Measurements from ENCODE around the gene DNAH5. TPM values are rescaled to one million over a fixed set of nuclear protein-coding genes. Genes with fewer than 3 reads are reported as not detected.

DNAH5 gene
- polyA plus RNA-seq, 1 donor (not counting 4 experiments of a cell fraction or from before 2014, with no cell fraction given) = 0.73 TPM

- Histone ChIP-seq H2AFZ (ENCODE audit: control insufficient read depth, low read length) (no peak overlapping the region), H3K36me3 (ENCODE audit: control insufficient read depth in 2 of 2, extremely low read depth in 1 of 2, insufficient read depth in 2 of 2, low read length in 2 of 2) (no peaks in the 10 kb centered on the region), H3K4me1 (ENCODE audit: control insufficient read depth, extremely low read depth, insufficient read depth, low read length) (peaks cover 3% of the 10 kb centered on the region), H3K9me3 (ENCODE audit: control insufficient read depth, low read depth, low read length) (no peaks in the 10 kb centered on the region), H3K9ac (ENCODE audit: control insufficient read depth, extremely low read depth, insufficient read depth, low read length) (no peak overlapping the region), H3K79me2 (ENCODE audit: control insufficient read depth, insufficient read depth, low read length) (no peaks in the 10 kb centered on the region), H3K27me3 (ENCODE audit: control insufficient read depth, extremely low read depth, insufficient read depth, low read length) (no peaks in the 10 kb centered on the region), H3K27ac (ENCODE audit: control insufficient read depth, insufficient read depth, low read length) (no peak overlapping the region), H3K4me3 (ENCODE audit: control insufficient read depth in 2 of 3, extremely low read depth in 1 of 3, insufficient read depth in 2 of 3, low read depth in 1 of 3, low read length in 3 of 3) (no peak overlapping the region), H3K4me2 (ENCODE audit: control insufficient read depth, extremely low read depth, insufficient read depth, low read depth, low read length) (no peak overlapping the region), H3K9me1 (ENCODE audit: control insufficient read depth, extremely low read depth, insufficient read depth, low read length) (no peaks in the 10 kb centered on the region), H4K20me1 (ENCODE audit: control insufficient read depth, extremely low read depth, insufficient read depth, low read length) (no peaks in the 10 kb centered on the region)
- FAIRE-seq (no peak), DNase-seq (ENCODE audit: low read depth, low spot score) (no peak)
- dilution Hi-C loops (cut with MboI; ENCODE audit: extremely low pct_ligation_motif_present, low sequenced_read_pairs) = no loop called here
- TF ChIP-seq CTCF (optimal IDR thresholded peaks at IDR 0.05 in 1 of 3, IDR thresholded peaks at IDR 0.05 in 1 of 3, conservative IDR thresholded peaks at IDR 0.05 in 1 of 3; ENCODE audit: extremely low read depth in 1 of 3, insufficient read depth in 2 of 3, low read length in 3 of 3) (no peak), EZH2 (IDR thresholded peaks at IDR 0.05; ENCODE audit: low read length) (no peak)
These were observed 295.7 kb downstream of the DNAH5 start for GRCh38 chr5:13648822-13649221.

- Histone ChIP-seq H3K79me2 (ENCODE audit: control insufficient read depth, insufficient read depth, low read length) (no peaks in the 10 kb centered on the region), H3K9me3 (ENCODE audit: control insufficient read depth, low read depth, low read length) (no peaks in the 10 kb centered on the region), H3K36me3 (ENCODE audit: control insufficient read depth in 2 of 2, extremely low read depth in 1 of 2, insufficient read depth in 2 of 2, low read length in 2 of 2) (no peaks in the 10 kb centered on the region), H3K4me1 (ENCODE audit: control insufficient read depth, extremely low read depth, insufficient read depth, low read length) (no peaks in the 10 kb centered on the region), H3K4me2 (ENCODE audit: control insufficient read depth, extremely low read depth, insufficient read depth, low read depth, low read length) (no peak overlapping the region), H3K27ac (ENCODE audit: control insufficient read depth, insufficient read depth, low read length) (no peak overlapping the region), H3K9ac (ENCODE audit: control insufficient read depth, extremely low read depth, insufficient read depth, low read length) (no peak overlapping the region), H2AFZ (ENCODE audit: control insufficient read depth, low read length) (no peak overlapping the region), H4K20me1 (ENCODE audit: control insufficient read depth, extremely low read depth, insufficient read depth, low read length) (no peaks in the 10 kb centered on the region), H3K4me3 (ENCODE audit: control insufficient read depth in 2 of 3, extremely low read depth in 1 of 3, insufficient read depth in 2 of 3, low read depth in 1 of 3, low read length in 3 of 3) (no peak overlapping the region), H3K9me1 (ENCODE audit: control insufficient read depth, extremely low read depth, insufficient read depth, low read length) (no peaks in the 10 kb centered on the region), H3K27me3 (ENCODE audit: control insufficient read depth, extremely low read depth, insufficient read depth, low read length) (no peaks in the 10 kb centered on the region)
- no peak for DNase-seq (ENCODE audit: low read depth, low spot score)
- no peak for TF ChIP-seq EZH2 (IDR thresholded peaks at IDR 0.05; ENCODE audit: low read length)
- FAIRE-seq = no peak
- dilution Hi-C loops (cut with MboI; ENCODE audit: extremely low pct_ligation_motif_present, low sequenced_read_pairs) = no loop called here
These were observed 300.8 kb downstream of the DNAH5 start for GRCh38 chr5:13643734-13644133.

- Histone ChIP-seq H3K4me1 (ENCODE audit: control insufficient read depth, extremely low read depth, insufficient read depth, low read length) (no peaks in the 10 kb centered on the region), H2AFZ (ENCODE audit: control insufficient read depth, low read length) (no peak overlapping the region), H3K9me3 (ENCODE audit: control insufficient read depth, low read depth, low read length) (no peaks in the 10 kb centered on the region), H3K27me3 (ENCODE audit: control insufficient read depth, extremely low read depth, insufficient read depth, low read length) (no peaks in the 10 kb centered on the region), H3K4me2 (ENCODE audit: control insufficient read depth, extremely low read depth, insufficient read depth, low read depth, low read length) (no peak overlapping the region), H3K27ac (ENCODE audit: control insufficient read depth, insufficient read depth, low read length) (no peak overlapping the region), H3K79me2 (ENCODE audit: control insufficient read depth, insufficient read depth, low read length) (no peaks in the 10 kb centered on the region), H3K36me3 (ENCODE audit: control insufficient read depth in 2 of 2, extremely low read depth in 1 of 2, insufficient read depth in 2 of 2, low read length in 2 of 2) (no peaks in the 10 kb centered on the region), H4K20me1 (ENCODE audit: control insufficient read depth, extremely low read depth, insufficient read depth, low read length) (no peaks in the 10 kb centered on the region), H3K9ac (ENCODE audit: control insufficient read depth, extremely low read depth, insufficient read depth, low read length) (no peak overlapping the region), H3K9me1 (ENCODE audit: control insufficient read depth, extremely low read depth, insufficient read depth, low read length) (no peaks in the 10 kb centered on the region), H3K4me3 (ENCODE audit: control insufficient read depth in 2 of 3, extremely low read depth in 1 of 3, insufficient read depth in 2 of 3, low read depth in 1 of 3, low read length in 3 of 3) (no peak overlapping the region)
- FAIRE-seq (no peak), DNase-seq (ENCODE audit: low read depth, low spot score) (no peak)
- dilution Hi-C loops (cut with MboI; ENCODE audit: extremely low pct_ligation_motif_present, low sequenced_read_pairs) = no loop called here
- TF ChIP-seq EZH2 (IDR thresholded peaks at IDR 0.05; ENCODE audit: low read length) (no peak), CTCF (optimal IDR thresholded peaks at IDR 0.05 in 1 of 3, IDR thresholded peaks at IDR 0.05 in 1 of 3, conservative IDR thresholded peaks at IDR 0.05 in 1 of 3; ENCODE audit: extremely low read depth in 1 of 3, insufficient read depth in 2 of 3, low read length in 3 of 3) (no peak)
These were observed 301.3 kb downstream of the DNAH5 start for GRCh38 chr5:13643196-13643595.
